IMR-90 (cell line): ENCODE data around the gene SEMA3C. TPM values are rescaled to one million over a fixed set of nuclear protein-coding genes. Genes with fewer than 3 reads are reported as not detected.

ENCODE experiments used
- ATAC-seq: fragments of 200-7000 bp; cut with Tn5 transposase; 2 replicates; pipeline ENCODE4 v1.9.1; 2020; ENCODE audit warnings: low read depth, mild to moderate bottlenecking, moderate library complexity
- BruUV-seq: library from RNA; stranded (reverse); fragments of 400-500 nt; replicated peaks from 2 replicates; lab custom pipeline; 2021; lab: Mats Ljungman, UMichigan
- CTCF ChIA-PET: fragments of 300-600 bp; formaldehyde crosslinking; extraction: SDS; loops from one replicate; lab custom pipeline; 2021; ENCODE audit warnings: antibody characterized with exemption; lab: Yijun Ruan, JAX
- POLR2A ChIA-PET: fragments of 300-600 bp; sonication (Branson Sonifier 250); formaldehyde crosslinking; loops from one replicate; lab custom pipeline; 2022; ENCODE audit warnings: antibody characterized with exemption; ENCODE audit not compliant: unreplicated experiment; lab: Charles Lee
- DNase-seq: peaks from one replicate; pipeline ENCODE4 v3.0.0; 2013
- H2AFZ ChIP-seq: replicated peaks from 2 replicates; pipeline ENCODE3; 2013; ENCODE audit warnings: low read length, mild to moderate bottlenecking; ENCODE audit not compliant: poor library complexity
- H2AK5ac ChIP-seq: 2 replicates; pipeline ENCODE4 v1.6.1; 2013; ENCODE audit warnings: low read depth, low read length, inconsistent platforms
- H2AK9ac ChIP-seq: replicated peaks from 2 replicates; pipeline ENCODE3; 2013; ENCODE audit warnings: mild to moderate bottlenecking, low read depth, low read length, moderate library complexity; ENCODE audit not compliant: poor library complexity
- H2BK120ac ChIP-seq: 2 replicates; pipeline ENCODE4 v1.6.1; 2013; ENCODE audit warnings: low read depth, low read length, inconsistent platforms
- H2BK15ac ChIP-seq: 3 replicates; pipeline ENCODE4 v1.6.1; 2013; ENCODE audit warnings: low read depth, low read length, inconsistent platforms
- H2BK20ac ChIP-seq: 2 replicates; pipeline ENCODE4 v1.6.1; 2013; ENCODE audit warnings: low read depth, mild to moderate bottlenecking, inconsistent platforms, low read length, moderate library complexity
- H2BK5ac ChIP-seq: 2 replicates; pipeline ENCODE4 v1.6.1; 2013; ENCODE audit warnings: mild to moderate bottlenecking, low read depth, low read length, inconsistent platforms; ENCODE audit not compliant: poor library complexity, severe bottlenecking
- H3K14ac ChIP-seq: replicated peaks from 2 replicates; pipeline ENCODE4 v1.6.1; 2013; ENCODE audit warnings: low read depth, low read length, inconsistent platforms
- H3K18ac ChIP-seq: 2 replicates; pipeline ENCODE4 v1.6.1; 2013; ENCODE audit warnings: low read depth, low read length, control low read depth
- H3K23ac ChIP-seq: 2 replicates; pipeline ENCODE4 v1.6.1; 2013; ENCODE audit warnings: low read depth, low read length, inconsistent platforms
- H3K27ac ChIP-seq: 2 replicates; pipeline ENCODE4 v1.5.1; 2013; ENCODE audit warnings: mild to moderate bottlenecking, control low read depth, low read length; ENCODE audit not compliant: insufficient read depth
- H3K27me3 ChIP-seq: 2 replicates; pipeline ENCODE4 v1.6.1; 2013; ENCODE audit warnings: low read length; ENCODE audit not compliant: control insufficient read depth, insufficient read depth
- H3K36me3 ChIP-seq: 2 replicates; pipeline ENCODE4 v1.6.1; 2013; ENCODE audit warnings: low read length, mixed read lengths; ENCODE audit not compliant: control insufficient read depth, insufficient read depth
- H3K4ac ChIP-seq: 2 replicates; pipeline ENCODE4 v1.6.1; 2013; ENCODE audit warnings: low read depth, low read length, inconsistent platforms
- H3K4me1 ChIP-seq: 2 replicates; pipeline ENCODE4 v1.6.1; 2013; ENCODE audit warnings: low read length, mixed read lengths; ENCODE audit not compliant: control insufficient read depth, insufficient read depth
- H3K4me2 ChIP-seq: 2 replicates; pipeline ENCODE4 v1.6.1; 2013; ENCODE audit warnings: low read depth, mild to moderate bottlenecking, control low read depth, low read length, moderate library complexity
- H3K4me3 ChIP-seq: 2 replicates; pipeline ENCODE4 v1.5.1; 2013; ENCODE audit warnings: low read depth, mild to moderate bottlenecking, control low read depth, low read length, moderate library complexity; ENCODE audit not compliant: insufficient read depth
- H3K56ac ChIP-seq: 2 replicates; pipeline ENCODE4 v1.6.1; 2013; ENCODE audit warnings: low read length, inconsistent platforms; ENCODE audit not compliant: insufficient read depth; ENCODE audit errors: extremely low read depth
- H3K79me1 ChIP-seq, 2 experiments: 2 replicates each; pipeline ENCODE4 v1.6.1; 2013; ENCODE audit warnings: low read length in 2 of 2, inconsistent platforms in 1 of 2, low read depth in 1 of 2
- H3K9ac ChIP-seq: 2 replicates; pipeline ENCODE4 v1.6.1; 2013; ENCODE audit warnings: low read depth, low read length, control low read depth
- H3K9me1 ChIP-seq: 2 replicates; pipeline ENCODE4 v1.6.1; 2013; ENCODE audit warnings: low read length, inconsistent platforms; ENCODE audit not compliant: insufficient read depth
- H3K9me3 ChIP-seq: 2 replicates; pipeline ENCODE4 v1.6.1; 2013; ENCODE audit warnings: low read length; ENCODE audit not compliant: control insufficient read depth, insufficient read depth
- H4K20me1 ChIP-seq: 2 replicates; pipeline ENCODE4 v1.6.1; 2013; ENCODE audit warnings: low read length, inconsistent platforms; ENCODE audit not compliant: insufficient read depth
- H4K5ac ChIP-seq: 2 replicates; pipeline ENCODE4 v1.6.1; 2013; ENCODE audit warnings: mild to moderate bottlenecking, low read depth, low read length, control low read depth
- H4K8ac ChIP-seq, 2 experiments: 2 replicates each; pipeline ENCODE4 v1.6.1; 2013; ENCODE audit warnings: low read depth in 2 of 2, low read length in 2 of 2, control low read depth in 1 of 2, inconsistent platforms in 1 of 2
- H4K91ac ChIP-seq: 2 replicates; pipeline ENCODE4 v1.6.1; 2013; ENCODE audit warnings: low read depth, low read length, inconsistent platforms; ENCODE audit not compliant: insufficient read depth
- CHD1 ChIP-seq: IDR thresholded peaks from 2 replicates; pipeline ENCODE4 v1.6.1; 2012; ENCODE audit warnings: low read depth, low read length, improper control_type of control experiment
- WGBS, 2 experiments: methylation state at CpG; one replicate each; pipeline versions ENCODE4 v1.1.5 to v1.1.7; 2013; ENCODE audit warnings: missing lambda C conversion rate in 2 of 2; ENCODE audit not compliant: insufficient read length in 1 of 2; ENCODE audit errors: extremely low coverage in 2 of 2; 5-methylcytosine and 5-hydroxymethylcytosine counted together
- dilution Hi-C: fragments of 300-500 bp; cut with HindIII; formaldehyde crosslinking; loops from one replicate; pipeline ENCODE4 v1.14.3; 2018; ENCODE audit warnings: low sequenced_read_pairs; ENCODE audit not compliant: unreplicated experiment
- in situ Hi-C: fragments of 300-500 bp; cut with MboI; formaldehyde crosslinking; loops from 3 replicates; pipeline ENCODE4 v1.14.3; 2019; ENCODE audit warnings: low sequenced_read_pairs, inconsistent platforms, mixed read lengths
- intact Hi-C: fragments of 100-400 bp; cut with micrococcal nuclease; formaldehyde crosslinking; loops from 2 replicates; pipeline ENCODE4 v1.10.0; 2022
- polyA plus RNA-seq, 3 experiments: library from polyadenylated mRNA; depleted of rRNA; stranded (reverse); fragments of >200 nt; gene quantifications; 2 replicates each; pipeline ENCODE4 v1.2.3, GENCODE V29; 2012; ENCODE audit warnings: low replicate concordance in 1 of 3
- total RNA-seq: library from RNA; depleted of rRNA; stranded (reverse); fragments of >200 nt; gene quantifications from 2 replicates; pipeline ENCODE4 v1.2.3, GENCODE V29; 2012

SEMA3C gene
- total and polyA plus RNA-seq, 2 of the 4 experiments (the other 2 are of a cell fraction) = 21.2 to 97.1 TPM

DNA sequence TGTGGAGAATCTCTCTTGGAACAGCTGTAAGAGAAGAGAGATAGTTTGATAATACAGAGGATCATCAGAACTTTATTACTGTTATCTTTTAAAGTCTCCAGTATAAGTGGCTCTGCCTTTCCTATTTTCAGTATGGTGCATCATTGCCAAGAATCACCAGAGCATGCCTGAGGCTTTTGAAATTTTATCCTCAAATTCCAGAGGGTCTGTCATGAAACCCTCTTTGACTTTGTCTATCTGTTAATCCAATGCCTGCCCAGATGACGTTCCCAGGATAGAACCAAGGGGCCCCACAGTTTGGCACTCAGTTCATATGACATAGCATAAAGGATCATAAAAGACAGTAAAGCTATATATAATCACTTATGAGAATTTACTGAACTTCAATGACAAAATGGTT lies 35.3 kb upstream of the SEMA3C start:
- Histone ChIP-seq H2BK5ac (no peak overlapping the region), H3K4me1 (no peaks in the 10 kb centered on the region), H2AK5ac (no peak overlapping the region), H3K14ac (no peak overlapping the region), H4K91ac (no peak overlapping the region), H2BK20ac (no peak overlapping the region), H4K8ac (no peak overlapping the region), H3K18ac (no peak overlapping the region), H2AK9ac (no peak overlapping the region), H3K27ac (no peak overlapping the region), H3K4me3 (no peak overlapping the region), H3K4ac (no peak overlapping the region), H3K36me3 (no peaks in the 10 kb centered on the region), H2BK15ac (no peak overlapping the region), H3K23ac (no peak overlapping the region), H3K79me1 (no peaks in the 10 kb centered on the region), H4K20me1 (no peaks in the 10 kb centered on the region), H3K56ac (no peak overlapping the region), H3K9me3 (no peaks in the 10 kb centered on the region), H2BK120ac (no peak overlapping the region), H3K4me2 (no peak overlapping the region), H3K9ac (no peak overlapping the region), H4K5ac (no peak overlapping the region), H3K9me1 (no peaks in the 10 kb centered on the region), H3K27me3 (no peaks in the 10 kb centered on the region), H2AFZ (no peak overlapping the region)
- no peak for DNase-seq
- WGBS, 2 experiments = no CpG with 5 or more reads among the region's 1 CpG
- in situ Hi-C loops (no loop called here), dilution Hi-C loops (no loop called here), intact Hi-C loops (no loop called here)
- CTCF ChIA-PET = no interaction called here
- POLR2A ChIA-PET = no interaction called here
- ATAC-seq = no peak
- no peak for TF ChIP-seq CHD1
- no TSS peak for BruUV-seq
